Neural progenitor cell (in vitro differentiated cells): ENCODE data around the gene BUB1B. TPM values are rescaled to one million over a fixed set of nuclear protein-coding genes. Genes with fewer than 3 reads are reported as not detected.

Experiments used
- DNase-seq: peaks from one replicate; pipeline ENCODE4 v3.0.0-alpha.2; 2016; ENCODE audit warnings: low spot score
- H2AFZ ChIP-seq: fragments of 200-600 bp; sonication (generic); replicated peaks from 2 replicates; pipeline ENCODE4 v1.6.1; 2016; ENCODE audit warnings: antibody characterized with exemption
- H3F3A ChIP-seq: fragments of 200-600 bp; sonication (generic); 2 replicates; pipeline ENCODE4 v1.6.1; 2016; ENCODE audit warnings: antibody characterized with exemption, low read depth
- H3K27ac ChIP-seq: fragments of 200-600 bp; sonication (generic); 2 replicates; pipeline ENCODE4 v1.5.1; 2016; ENCODE audit warnings: mild to moderate bottlenecking
- H3K27me3 ChIP-seq: fragments of 200-600 bp; sonication (generic); 2 replicates; pipeline ENCODE4 v1.6.1; 2016; ENCODE audit warnings: mild to moderate bottlenecking, moderate library complexity
- H3K36me3 ChIP-seq: fragments of 200-600 bp; sonication (generic); 2 replicates; pipeline ENCODE4 v1.5.1; 2016
- H3K4me1 ChIP-seq: fragments of 200-600 bp; sonication (generic); 2 replicates; pipeline ENCODE4 v1.6.1; 2016; ENCODE audit warnings: mixed run types
- H3K4me2 ChIP-seq: fragments of 200-600 bp; sonication (generic); 2 replicates; pipeline ENCODE4 v1.6.1; 2016
- H3K4me3 ChIP-seq: fragments of 200-600 bp; sonication (generic); 2 replicates; pipeline ENCODE4 v1.5.1; 2016
- H3K79me2 ChIP-seq: fragments of 200-600 bp; sonication (generic); 2 replicates; pipeline ENCODE4 v1.6.1; 2016; ENCODE audit warnings: low read depth
- H3K9ac ChIP-seq: fragments of 200-600 bp; sonication (generic); 2 replicates; pipeline ENCODE4 v1.6.1; 2016
- H3K9me3 ChIP-seq: fragments of 200-600 bp; sonication (generic); 2 replicates; pipeline ENCODE4 v1.5.1; 2016; ENCODE audit warnings: low read depth
- H4K20me1 ChIP-seq: fragments of 200-600 bp; sonication (generic); 2 replicates; pipeline ENCODE4 v1.6.1; 2016; ENCODE audit warnings: low read depth
- H3K27ac Mint-ChIP-seq: 3 replicates; pipeline ENCODE4 v1.8.0; 2021; ENCODE audit warnings: mixed read lengths
- H3K27me3 Mint-ChIP-seq: 2 replicates; pipeline ENCODE4 v1.8.0; 2022; ENCODE audit warnings: low read depth, mild to moderate bottlenecking, inconsistent platforms, moderate library complexity, mixed read lengths; ENCODE audit not compliant: insufficient read depth
- H3K36me3 Mint-ChIP-seq: 3 replicates; pipeline ENCODE4 v1.8.0; 2021; ENCODE audit warnings: mixed read lengths
- H3K4me1 Mint-ChIP-seq: 3 replicates; pipeline ENCODE4 v1.8.0; 2021; ENCODE audit warnings: mixed read lengths
- H3K4me3 Mint-ChIP-seq: 3 replicates; pipeline ENCODE4 v1.8.0; 2021; ENCODE audit warnings: mild to moderate bottlenecking, moderate library complexity, mixed read lengths
- H3K9me3 Mint-ChIP-seq: 3 replicates; pipeline ENCODE4 v1.8.0; 2020; ENCODE audit warnings: mixed read lengths
- EZH2 ChIP-seq: fragments of 200-600 bp; sonication (generic); IDR thresholded peaks from 2 replicates; pipeline ENCODE4 v1.6.1; 2017; ENCODE audit warnings: antibody characterized with exemption, mild to moderate bottlenecking, moderate library complexity
- EZH2phosphoT487 ChIP-seq: fragments of 200-600 bp; sonication (generic); IDR thresholded peaks from 2 replicates; pipeline ENCODE4 v1.6.1; 2017; ENCODE audit warnings: antibody characterized with exemption
- total RNA-seq: library from RNA; depleted of rRNA; stranded (reverse); fragments of >200 nt; gene quantifications from 2 replicates; pipeline ENCODE4 v1.2.3, GENCODE V29; 2015; ENCODE audit warnings: low replicate concordance
- TF ChIP-seq, protein P1 (sequence below): fragments of 200-600 bp; sonication (generic); IDR thresholded peaks from 2 replicates; pipeline ENCODE4 v1.5.1; 2017; ENCODE audit warnings: antibody characterized with exemption, mild to moderate bottlenecking

The BUB1B gene
- total RNA-seq, 1 donor from 2014 or later, result 167 TPM

DNA sequence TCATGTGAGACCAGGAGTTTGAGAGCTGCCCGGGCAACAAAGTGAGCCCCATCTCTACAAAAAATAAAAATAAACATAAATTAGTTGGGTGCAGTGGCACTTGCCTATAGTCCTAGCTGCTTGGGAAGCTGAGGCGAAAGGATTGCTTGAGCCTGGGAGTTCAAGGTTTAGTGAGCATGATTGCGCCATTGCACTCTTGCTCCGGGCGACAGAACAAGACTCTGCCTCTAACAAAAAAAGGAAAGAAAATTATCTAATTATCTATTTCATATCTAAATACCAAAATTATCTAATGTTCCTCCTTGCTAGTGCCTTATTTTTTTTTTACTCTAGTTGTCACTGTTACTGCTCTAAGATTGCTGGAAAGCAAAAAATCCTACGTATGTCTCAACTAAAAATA, 61.3 kb downstream of the BUB1B start:
- Histone ChIP-seq H3K9me3 (no peaks in the 10 kb centered on the region), H3K27ac (no peak overlapping the region), H3K9ac (no peak overlapping the region), H3K36me3 (peaks cover 22% of the 10 kb centered on the region), H3K4me3 (no peak overlapping the region), H2AFZ (no peak overlapping the region), H3K79me2 (no peaks in the 10 kb centered on the region), H3K4me1 (no peaks in the 10 kb centered on the region), H3K27me3 (no peaks in the 10 kb centered on the region), H3K4me2 (no peak overlapping the region), H3F3A (peaks cover 21% of the 10 kb centered on the region), H4K20me1 (no peaks in the 10 kb centered on the region)
- Mint-ChIP-seq H3K27me3 (no peaks in the 10 kb centered on the region), H3K4me3 (no peak overlapping the region), H3K9me3 (no peaks in the 10 kb centered on the region), H3K36me3 (peaks cover 32% of the 10 kb centered on the region), H3K4me1 (no peaks in the 10 kb centered on the region), H3K27ac (no peak overlapping the region)
- TF ChIP-seq, protein P1, sequence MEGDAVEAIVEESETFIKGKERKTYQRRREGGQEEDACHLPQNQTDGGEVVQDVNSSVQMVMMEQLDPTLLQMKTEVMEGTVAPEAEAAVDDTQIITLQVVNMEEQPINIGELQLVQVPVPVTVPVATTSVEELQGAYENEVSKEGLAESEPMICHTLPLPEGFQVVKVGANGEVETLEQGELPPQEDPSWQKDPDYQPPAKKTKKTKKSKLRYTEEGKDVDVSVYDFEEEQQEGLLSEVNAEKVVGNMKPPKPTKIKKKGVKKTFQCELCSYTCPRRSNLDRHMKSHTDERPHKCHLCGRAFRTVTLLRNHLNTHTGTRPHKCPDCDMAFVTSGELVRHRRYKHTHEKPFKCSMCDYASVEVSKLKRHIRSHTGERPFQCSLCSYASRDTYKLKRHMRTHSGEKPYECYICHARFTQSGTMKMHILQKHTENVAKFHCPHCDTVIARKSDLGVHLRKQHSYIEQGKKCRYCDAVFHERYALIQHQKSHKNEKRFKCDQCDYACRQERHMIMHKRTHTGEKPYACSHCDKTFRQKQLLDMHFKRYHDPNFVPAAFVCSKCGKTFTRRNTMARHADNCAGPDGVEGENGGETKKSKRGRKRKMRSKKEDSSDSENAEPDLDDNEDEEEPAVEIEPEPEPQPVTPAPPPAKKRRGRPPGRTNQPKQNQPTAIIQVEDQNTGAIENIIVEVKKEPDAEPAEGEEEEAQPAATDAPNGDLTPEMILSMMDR, result no peak
- TF ChIP-seq EZH2phosphoT487, result no peak
- DNase-seq, result no peak

DNA sequence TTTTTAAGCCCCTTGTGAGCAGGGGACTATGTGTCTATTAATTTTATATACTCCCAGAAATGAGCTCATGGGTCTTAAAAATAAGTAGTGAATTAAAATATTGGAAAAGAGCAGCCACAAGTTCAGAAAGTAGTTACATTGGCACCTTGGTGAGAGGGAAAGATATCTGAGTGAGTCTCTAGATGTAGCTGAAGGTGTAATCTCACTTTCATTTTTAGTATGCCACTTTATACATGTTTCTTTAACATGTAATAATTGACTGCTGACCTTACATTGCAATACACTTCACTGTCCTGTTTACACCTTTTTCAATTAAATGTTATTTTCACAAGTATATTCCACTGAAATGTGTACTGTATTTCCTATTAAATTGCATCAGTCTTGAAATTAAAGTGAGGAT, 65.9 kb downstream of the BUB1B start:
- TF ChIP-seq EZH2, result no peak
- no peak for TF ChIP-seq EZH2phosphoT487
- TF ChIP-seq, protein P1, result no peak
- H2AFZ ChIP-seq, result no peak overlapping the region
- no peak overlapping the region for H3K27ac Mint-ChIP-seq

DNA sequence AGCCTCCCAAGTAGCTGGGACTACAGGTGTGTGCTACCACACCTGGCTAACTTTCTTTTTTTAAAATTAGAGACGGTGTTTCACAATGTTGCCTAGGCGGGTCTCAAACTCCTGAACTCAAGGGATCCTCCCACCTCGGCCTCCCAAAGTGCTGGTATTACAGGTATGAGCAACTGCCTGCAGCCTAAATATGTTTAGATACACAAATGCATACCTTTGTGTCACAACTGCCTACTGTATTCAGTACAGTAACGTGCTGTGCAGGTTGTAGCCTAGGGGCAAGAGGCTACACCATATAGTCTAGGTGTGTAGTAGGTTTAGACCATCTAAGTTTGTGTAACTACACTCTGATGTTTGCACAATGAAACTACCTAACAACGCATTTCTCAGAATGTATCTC, 68.4 kb downstream of the BUB1B start:
- H3K4me2 ChIP-seq, result no peak overlapping the region
- H3K9me3 ChIP-seq, result no peaks in the 10 kb centered on the region
- H3K79me2 ChIP-seq, result no peaks in the 10 kb centered on the region
- no peak overlapping the region for H2AFZ ChIP-seq
- H3K4me1 Mint-ChIP-seq, result no peaks in the 10 kb centered on the region
- H3K9ac ChIP-seq, result no peak overlapping the region
- H3K36me3 Mint-ChIP-seq, result peaks cover 8% of the 10 kb centered on the region
- no peaks in the 10 kb centered on the region for H3K9me3 Mint-ChIP-seq
- no peak overlapping the region for H3K4me3 Mint-ChIP-seq
- H3K4me1 ChIP-seq, result no peaks in the 10 kb centered on the region
- H3K27ac ChIP-seq, result no peak overlapping the region
- no peak overlapping the region for H3K27ac Mint-ChIP-seq
- no peaks in the 10 kb centered on the region for H4K20me1 ChIP-seq
- H3K27me3 Mint-ChIP-seq, result no peaks in the 10 kb centered on the region
- peaks cover 7% of the 10 kb centered on the region for H3F3A ChIP-seq
- H3K27me3 ChIP-seq, result no peaks in the 10 kb centered on the region
- TF ChIP-seq, protein P1, result no peak
- TF ChIP-seq EZH2 (no peak), EZH2phosphoT487 (no peak)
- no peak overlapping the region for H3K4me3 ChIP-seq
- H3K36me3 ChIP-seq, result no peaks in the 10 kb centered on the region
- no peak for DNase-seq

More for the DNA sequence above, 65.9 kb downstream of the BUB1B start:
- Histone ChIP-seq H3K9me3 (no peaks in the 10 kb centered on the region), H3K79me2 (no peaks in the 10 kb centered on the region), H3K4me3 (no peak overlapping the region), H3K4me2 (no peak overlapping the region), H3K9ac (no peak overlapping the region), H3K27me3 (no peaks in the 10 kb centered on the region), H3K27ac (no peak overlapping the region), H3K4me1 (no peaks in the 10 kb centered on the region), H3K36me3 (peaks cover 5% of the 10 kb centered on the region), H4K20me1 (no peaks in the 10 kb centered on the region), H3F3A (peaks cover 12% of the 10 kb centered on the region)
- no peak for DNase-seq
- H3K27me3 Mint-ChIP-seq, result no peaks in the 10 kb centered on the region
- peaks cover 18% of the 10 kb centered on the region for H3K36me3 Mint-ChIP-seq
- H3K4me1 Mint-ChIP-seq, result no peaks in the 10 kb centered on the region
- no peak overlapping the region for H3K4me3 Mint-ChIP-seq
- no peaks in the 10 kb centered on the region for H3K9me3 Mint-ChIP-seq

DNA sequence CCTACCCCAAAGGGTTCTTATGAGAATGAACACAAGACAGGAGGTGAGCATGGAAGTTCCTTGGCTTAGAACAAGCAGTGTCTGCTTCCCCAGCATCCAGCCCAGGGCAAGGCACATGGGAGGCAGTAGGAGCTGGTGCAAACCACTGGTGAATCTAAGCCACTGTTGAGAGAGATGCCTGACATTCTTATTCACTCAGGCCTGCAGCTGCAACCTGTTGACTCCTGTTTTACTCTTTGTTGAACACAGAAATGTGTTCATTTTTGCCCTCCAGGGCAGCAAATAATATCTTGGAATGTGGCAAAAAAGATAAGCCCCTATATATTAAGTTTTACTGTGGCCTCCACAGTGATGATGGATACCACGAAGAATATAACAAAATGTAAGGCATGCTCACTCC, 69.1 kb downstream of the BUB1B start:
- Histone ChIP-seq H3F3A (peaks cover 6% of the 10 kb centered on the region), H3K36me3 (no peaks in the 10 kb centered on the region), H3K79me2 (no peaks in the 10 kb centered on the region), H3K27me3 (no peaks in the 10 kb centered on the region), H3K4me2 (no peak overlapping the region), H3K4me3 (no peak overlapping the region), H2AFZ (no peak overlapping the region), H3K9ac (no peak overlapping the region), H4K20me1 (no peaks in the 10 kb centered on the region), H3K27ac (no peak overlapping the region), H3K9me3 (no peaks in the 10 kb centered on the region), H3K4me1 (no peaks in the 10 kb centered on the region)
- Mint-ChIP-seq H3K4me3 (no peak overlapping the region), H3K36me3 (peaks cover 8% of the 10 kb centered on the region), H3K4me1 (peaks cover 3% of the 10 kb centered on the region), H3K9me3 (no peaks in the 10 kb centered on the region), H3K27ac (no peak overlapping the region), H3K27me3 (no peaks in the 10 kb centered on the region)
- TF ChIP-seq, protein P1, result no peak
- TF ChIP-seq EZH2 (no peak), EZH2phosphoT487 (no peak)
- DNase-seq, result no peak
